HS-27A (cell line): ENCODE data around the gene ZBTB49.

Source experiments
- DNase-seq: peaks from one replicate; pipeline ENCODE4 v3.0.0-alpha.2; 2012; ENCODE audit warnings: low read depth, missing footprints

The ZBTB49 gene

GRCh38 chr4:4358093-4358854 is 68.2 kb downstream of the ZBTB49 start:
- no peak for DNase-seq

- DNase-seq: no peak
Measured at GRCh38 chr4:4361883-4362282, 71.8 kb downstream of the ZBTB49 start.

DNA sequence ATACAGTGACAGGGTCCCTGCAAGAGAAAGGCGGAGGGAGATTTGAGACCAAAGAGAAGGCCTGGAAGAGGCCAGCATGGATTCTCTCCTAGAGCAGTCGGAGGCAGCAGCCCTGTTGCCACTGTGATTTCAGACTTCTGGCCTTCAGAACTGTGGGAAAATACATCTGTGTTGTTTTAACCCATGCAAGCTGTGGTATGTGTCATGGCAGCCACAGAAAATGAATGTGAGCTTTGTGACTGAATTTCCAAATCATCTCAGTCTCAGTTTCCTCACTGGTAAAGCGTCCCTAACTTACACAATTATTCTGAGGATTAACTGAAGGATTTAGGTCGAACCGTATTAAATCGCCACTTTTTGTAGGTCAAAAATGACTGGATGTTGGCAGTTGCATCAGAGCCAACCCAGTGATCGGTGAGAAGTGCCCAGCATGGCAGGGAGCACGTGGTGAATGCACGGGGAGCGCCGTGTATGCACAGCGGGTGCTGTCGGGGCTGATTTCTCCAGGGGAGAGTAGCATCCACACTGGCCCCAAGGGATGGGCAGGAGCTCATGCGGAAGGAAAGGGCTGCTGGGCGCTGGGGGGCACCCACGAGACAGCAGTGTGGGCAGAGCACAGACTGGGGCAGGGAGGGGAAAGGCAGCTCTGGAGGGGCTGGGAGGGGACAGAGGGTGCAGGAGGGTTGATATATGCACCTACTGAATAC is 73.1 kb downstream of the ZBTB49 start:
- DNase-seq: no peak

DNA sequence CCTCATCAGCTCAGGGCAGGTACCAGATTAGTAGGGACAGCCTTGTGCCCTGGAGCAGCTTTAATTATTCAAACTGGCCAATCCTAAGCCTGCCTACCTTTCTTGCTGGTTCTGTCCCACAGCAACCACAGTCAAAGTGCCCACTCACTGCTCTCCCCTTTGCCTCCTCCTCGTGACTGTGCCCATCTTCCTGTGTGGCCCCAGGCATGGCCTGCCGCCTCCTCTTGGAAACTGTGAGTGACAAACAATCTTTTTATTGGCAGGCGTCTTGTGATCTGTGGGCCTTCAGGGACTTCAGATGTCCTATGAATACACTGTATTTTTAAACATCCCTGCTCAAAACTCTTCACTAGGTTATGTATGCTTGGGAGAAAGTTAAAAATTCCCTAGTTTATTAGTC is 74.0 kb downstream of the ZBTB49 start:
- no peak for DNase-seq

- DNase-seq: no peak
Measured at GRCh38 chr4:4364486-4365208, 74.6 kb downstream of the ZBTB49 start.

DNA sequence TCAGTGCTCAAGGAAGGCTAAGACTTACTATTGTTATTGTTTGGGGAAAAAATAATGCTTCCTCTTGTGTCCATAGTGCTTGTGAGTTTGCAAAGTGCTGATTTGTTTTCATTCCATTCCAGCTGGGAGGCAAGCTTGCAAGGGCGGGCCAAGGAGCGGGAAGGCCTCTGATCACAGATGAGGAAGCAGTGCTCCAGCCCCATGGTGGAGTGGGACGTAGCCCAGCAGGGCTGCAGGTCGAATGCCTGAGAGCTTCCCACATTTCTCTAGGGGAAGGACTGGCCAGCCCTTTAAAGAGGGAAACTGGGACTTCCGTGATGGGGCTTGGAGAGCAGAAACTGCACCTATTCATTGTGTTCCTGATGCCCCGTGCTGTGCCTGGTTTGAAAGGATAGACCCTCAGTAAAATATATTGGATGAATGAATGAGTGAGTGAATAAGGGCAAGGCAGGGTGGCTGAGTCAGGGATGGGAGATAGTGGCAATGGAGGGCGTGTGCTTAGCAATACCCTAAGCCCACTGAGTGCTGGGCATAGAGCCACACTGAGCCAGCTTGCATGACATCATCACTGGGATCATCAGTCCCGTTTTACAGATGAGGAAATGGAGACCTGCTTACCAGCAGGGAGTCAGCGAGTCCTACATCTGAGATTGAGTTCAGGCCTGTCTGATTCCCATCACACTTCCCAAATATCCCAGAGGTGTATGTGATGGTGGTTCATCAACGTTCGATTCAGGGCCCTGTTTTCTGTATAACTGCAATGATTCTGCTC is 78.9 kb downstream of the ZBTB49 start:
- no peak for DNase-seq
